K562 treated with DMSO at 1 percent for 48 hours (cell line): ENCODE data around the gene RPS18. TPM values are rescaled to one million over a fixed set of nuclear protein-coding genes. Genes with fewer than 3 reads are reported as not detected.

Experiments
- total RNA-seq: library from RNA; unstranded; fragments of 300-600 nt; gene quantifications from 2 replicates; pipeline ENCODE4 v1.2.3, GENCODE V29; 2022; ENCODE audit warnings: low replicate concordance; ENCODE audit errors: extremely low read depth

The RPS18 gene
- 6,916 and 8,608 TPM in 2 replicates for total RNA-seq

DNA sequence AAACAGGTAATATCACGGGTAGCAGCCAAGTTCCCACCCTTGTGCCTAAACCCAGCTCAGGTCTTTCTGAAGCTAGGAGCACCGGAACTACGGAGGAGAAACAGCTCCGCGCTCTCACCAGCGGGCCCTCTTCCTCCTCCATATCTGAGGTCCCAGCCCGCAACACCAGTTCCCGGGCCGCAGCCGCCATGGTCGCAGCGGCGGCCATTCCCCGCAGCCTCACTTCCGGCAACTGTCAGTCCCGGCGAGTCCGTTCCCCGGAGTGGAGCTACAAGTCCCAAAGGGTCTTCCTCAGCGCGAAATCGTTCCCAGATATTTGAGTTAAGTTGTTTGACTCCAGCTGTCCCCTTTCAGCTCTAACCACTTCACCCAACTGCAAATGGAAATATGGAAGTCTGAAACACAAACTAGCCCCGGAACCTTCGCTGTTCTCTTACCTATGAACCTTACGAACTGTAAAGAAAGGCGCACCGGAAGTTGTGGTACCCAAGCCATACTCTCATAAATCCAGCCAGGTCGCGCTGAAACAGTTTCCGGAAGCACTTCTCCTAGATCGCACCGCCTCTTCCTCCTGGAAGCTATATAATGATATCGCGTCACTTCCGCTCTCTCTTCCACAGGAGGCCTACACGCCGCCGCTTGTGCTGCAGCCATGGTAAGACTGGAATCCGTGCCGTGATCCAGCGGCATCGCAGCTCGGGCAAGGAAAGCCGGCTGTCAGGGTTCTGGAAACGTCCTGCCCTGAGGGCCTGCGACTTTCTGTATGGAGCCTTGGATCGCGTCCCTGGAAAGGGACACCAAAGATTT is at the start of gene RPS18, which contains the start of gene VPS52:
RPS18 (plus strand) TSS at position 608 of the 807 bp plus-strand sequence; CDS start at position 653, 45 bp downstream.
VPS52 (minus strand) TSS at position 409 of the 807 bp plus-strand sequence; CDS start at position 208, 201 bp downstream.

GRCh38 chr6:33276864-33277662 is 5.2 kb downstream of the RPS18 start, which contains the start of gene B3GALT4:
Gene B3GALT4, plus strand, starts transcription at chr6:33277123. Its CDS starts 297 bp downstream, at chr6:33277420.

DNA sequence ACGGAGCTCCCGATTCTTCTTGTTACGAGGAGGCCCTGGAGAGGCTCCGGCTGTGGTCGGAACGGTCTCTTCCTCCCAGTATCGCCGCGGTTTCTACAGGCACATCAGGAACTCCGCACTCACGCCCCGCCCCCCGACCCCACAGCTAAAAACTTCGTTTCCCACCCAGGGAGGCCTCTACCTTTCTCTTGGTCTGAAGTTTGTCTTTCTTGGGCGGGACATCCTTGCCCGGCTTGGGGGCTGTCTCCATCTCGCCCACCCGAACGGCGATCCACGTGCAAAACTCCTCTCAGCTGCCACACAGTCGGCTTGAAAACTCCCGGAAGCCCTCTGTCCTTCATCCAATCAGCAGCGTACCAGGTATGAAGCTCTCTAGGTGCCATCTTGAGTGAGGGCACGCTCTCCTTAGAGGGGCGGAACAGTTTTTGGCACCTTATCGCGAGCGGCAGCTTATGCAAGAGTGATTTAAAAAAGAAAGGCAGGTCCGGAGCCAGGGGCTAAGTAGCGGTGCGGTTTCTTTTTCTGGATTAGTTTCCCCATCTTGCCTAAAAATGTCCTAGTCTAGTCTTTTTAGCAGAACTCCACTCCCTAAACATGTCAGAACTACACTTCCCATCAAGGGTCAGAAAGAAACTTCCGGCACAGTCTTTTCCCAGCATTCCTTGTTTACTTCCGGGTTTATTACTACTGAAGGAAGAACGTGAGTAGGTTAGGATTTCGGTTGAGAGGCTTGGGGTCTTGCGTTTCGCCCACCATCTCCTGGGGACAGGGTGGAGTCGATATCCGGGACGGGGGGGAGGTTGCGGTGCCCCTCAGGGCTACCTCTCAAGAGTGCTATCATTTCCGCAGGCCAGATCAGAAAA is 17.3 kb downstream of the RPS18 start, which contains the start of the genes PFDN6 and WDR46:
PFDN6 (plus strand) TSS at position 681 of the 863 bp plus-strand sequence. CDS start 256 bp downstream, outside the sequence.
WDR46 (minus strand) TSS at position 319 of the 863 bp plus-strand sequence; CDS start at position 250, 69 bp downstream.

DNA sequence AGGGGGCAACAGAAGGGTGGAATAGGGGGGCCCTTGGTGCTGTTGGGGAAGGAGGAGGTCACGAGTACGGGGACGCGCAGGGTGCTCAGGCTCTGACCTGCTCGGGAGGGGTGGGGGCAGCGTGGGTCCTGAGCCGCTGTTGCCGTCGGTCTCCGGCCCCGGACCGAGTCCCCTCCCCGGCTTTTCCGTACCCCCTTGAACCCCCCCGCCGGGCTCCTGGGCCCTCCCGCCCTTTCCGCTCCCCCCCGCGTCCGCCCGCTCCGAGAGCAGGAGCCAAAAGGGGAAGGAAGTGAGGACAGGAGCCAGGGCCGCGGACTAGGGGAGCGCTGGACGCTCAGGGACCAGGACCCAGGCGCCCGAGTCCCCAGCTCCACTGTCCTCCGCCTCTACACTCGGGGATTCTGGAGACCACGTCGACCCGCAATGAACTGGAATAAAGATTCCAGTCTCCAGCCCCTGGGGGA is 26.9 kb downstream of the RPS18 start, which contains the start of gene RGL2:
RGL2 (minus strand) TSS at position 170 of the 464 bp plus-strand sequence. CDS start 332 bp downstream, outside the sequence.

DNA sequence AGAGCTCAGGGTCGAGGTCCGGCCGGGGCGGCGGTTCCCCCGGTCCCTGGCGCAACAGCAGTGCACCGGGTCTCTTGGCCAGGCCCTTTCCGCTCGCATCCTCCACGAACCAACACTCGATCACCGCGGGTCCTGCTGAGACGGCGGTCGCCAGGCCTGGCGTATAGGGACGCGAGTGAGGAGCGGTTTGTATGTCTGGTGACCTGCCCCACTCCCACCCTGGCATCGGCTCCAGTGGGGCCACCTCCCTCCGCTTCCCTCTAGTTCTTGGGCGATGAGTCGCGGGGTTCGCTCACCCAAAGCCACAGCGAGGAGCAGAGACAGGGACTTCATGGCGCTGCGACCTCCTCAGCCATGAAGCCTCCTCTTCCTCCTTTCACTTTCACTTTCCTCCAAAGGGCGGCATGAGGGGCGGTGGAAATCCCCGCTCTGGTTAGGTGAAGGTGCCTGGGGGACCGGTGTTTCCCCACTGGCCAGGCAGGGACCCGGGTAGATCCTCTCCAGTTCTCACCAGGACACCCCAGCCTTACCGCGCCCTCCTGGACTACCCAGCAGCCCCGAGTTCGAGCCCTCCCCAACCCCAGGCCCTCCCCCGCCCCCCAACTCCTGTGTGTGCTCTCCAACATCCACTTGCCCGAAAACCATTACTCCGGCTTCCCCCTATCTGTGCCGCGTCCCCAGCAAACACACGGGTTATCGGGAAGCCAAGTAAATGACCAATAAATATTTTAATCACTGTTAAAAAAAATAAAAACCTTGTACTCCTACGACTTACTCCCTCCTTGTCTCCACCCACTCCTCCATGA is 42.0 kb downstream of the RPS18 start, which contains the start of gene TAPBP:
TAPBP (minus strand) TSS at position 370 of the 806 bp plus-strand sequence; CDS start at position 333, 37 bp downstream.

DNA sequence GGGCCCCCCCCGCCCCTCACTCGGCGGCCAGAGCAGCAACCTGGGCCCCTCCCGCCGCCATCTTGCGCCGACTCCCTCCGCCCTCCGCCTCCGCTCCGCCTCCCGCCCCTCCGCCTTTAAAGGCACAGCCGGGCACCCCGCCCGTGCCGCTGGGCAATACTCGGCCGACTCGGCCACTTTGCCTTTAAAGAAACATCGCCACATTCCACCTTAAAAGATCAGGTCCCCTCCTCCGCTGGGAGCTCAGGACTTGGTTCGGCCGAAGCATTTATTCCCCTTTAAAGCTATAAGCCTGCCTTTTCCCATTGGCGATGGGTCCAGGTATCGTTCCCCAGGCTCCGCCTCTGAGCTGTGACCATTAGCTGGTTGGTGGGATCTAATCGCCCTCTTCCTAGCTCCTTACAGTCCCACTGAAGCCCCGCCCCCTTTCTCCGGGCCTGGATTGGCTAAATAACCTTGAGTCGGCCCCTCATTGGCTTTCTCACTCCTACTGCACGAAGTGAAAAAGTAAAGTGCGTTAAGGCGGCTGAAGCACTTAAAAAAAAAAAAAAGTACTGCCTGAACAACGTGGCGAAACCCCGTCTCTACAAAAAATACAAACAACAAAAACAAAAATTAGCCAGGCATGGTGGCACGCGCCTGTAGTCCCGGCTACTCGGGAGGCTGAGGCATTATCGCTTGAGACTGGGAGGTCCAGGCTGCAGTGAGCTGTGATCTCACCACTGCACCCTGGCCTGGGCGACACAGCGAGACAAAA is 46.0 kb downstream of the RPS18 start, which contains the start of gene ZBTB22:
ZBTB22 (minus strand) TSS at position 76 of the 757 bp plus-strand sequence. CDS start 828 bp downstream, outside the sequence.

Other genes starting within 250 kb of the RPS18 start
- gene HLA-DPA1, start 198.4 kb upstream of the RPS18 start, total RNA-seq, result not detected in 2 replicates
- not detected in 2 replicates for gene HLA-DPB1, start 196.1 kb upstream of the RPS18 start, total RNA-seq
- not detected in 2 replicates for gene COL11A2, start 79.6 kb upstream of the RPS18 start, total RNA-seq
- not detected in 2 replicates for gene RXRB, start 71.4 kb upstream of the RPS18 start, total RNA-seq
- gene SLC39A7, start 71.2 kb upstream of the RPS18 start, total RNA-seq, result 245 TPM in 1 of 2 replicates, not detected in the other
- not detected in 2 replicates for gene HSD17B8, start 67.4 kb upstream of the RPS18 start, total RNA-seq
- gene RING1, start 63.6 kb upstream of the RPS18 start, total RNA-seq, result not detected in 2 replicates
- not detected in 2 replicates for gene VPS52, start 199 bp upstream of the RPS18 start, total RNA-seq
- not detected in 2 replicates for gene B3GALT4, start 5.0 kb downstream of the RPS18 start, total RNA-seq
- not detected in 2 replicates for gene WDR46, start 17.2 kb downstream of the RPS18 start, total RNA-seq
- not detected in 2 replicates for gene PFDN6, start 17.5 kb downstream of the RPS18 start, total RNA-seq
- 141 TPM in 1 of 2 replicates, not detected in the other for gene RGL2, start 26.9 kb downstream of the RPS18 start, total RNA-seq
- 231 TPM in 1 of 2 replicates, not detected in the other for gene TAPBP, start 42.0 kb downstream of the RPS18 start, total RNA-seq
- not detected in 2 replicates for gene ZBTB22, start 45.7 kb downstream of the RPS18 start, total RNA-seq
- gene DAXX, start 50.9 kb downstream of the RPS18 start, total RNA-seq, result not detected in 2 replicates
- not detected in 2 replicates for gene KIFC1, start 119.7 kb downstream of the RPS18 start, total RNA-seq
- gene PHF1, start 138.9 kb downstream of the RPS18 start, total RNA-seq, result not detected in 2 replicates
- not detected in 2 replicates for gene CUTA, start 146.0 kb downstream of the RPS18 start, total RNA-seq
- not detected in 2 replicates for gene SYNGAP1, start 148.0 kb downstream of the RPS18 start, total RNA-seq
- gene ZBTB9, start 182.5 kb downstream of the RPS18 start, total RNA-seq, result not detected in 2 replicates